UCSD-AML1 (cell line): ENCODE results near the gene NTRK2.

Experiments used
- DNase-seq: peaks from one replicate; lab custom pipeline; 2025; ENCODE audit not compliant: unreplicated experiment; lab: John Stamatoyannopoulos, UW

NTRK2 gene

DNA sequence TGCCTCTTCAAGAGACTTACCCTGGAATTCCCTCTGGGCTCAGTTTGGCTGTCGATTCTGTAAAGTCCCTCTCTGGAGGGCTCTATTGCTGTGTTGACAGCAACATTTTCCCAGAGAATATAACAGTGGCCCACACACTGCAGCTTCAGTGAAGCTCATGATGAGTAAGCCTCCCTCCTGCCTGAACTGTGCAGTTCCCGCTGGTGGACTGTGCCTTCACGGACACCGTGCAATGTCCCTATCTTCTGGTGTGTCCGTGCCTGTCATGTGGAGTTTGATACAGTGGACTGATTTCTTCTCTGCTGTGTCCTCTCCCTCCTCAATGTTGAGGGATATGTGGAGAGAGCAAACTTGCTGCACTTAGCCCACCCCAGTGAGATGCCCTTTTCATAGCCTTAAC, 109.0 kb downstream of the NTRK2 start:
- DNase-seq, result no peak

GRCh38 chr9:84779883-84780282, 110.4 kb downstream of the NTRK2 start:
- no peak for DNase-seq

- no peak for DNase-seq
These were observed 110.9 kb downstream of the NTRK2 start for GRCh38 chr9:84780385-84780784.

- DNase-seq, result no peak
These were observed 111.9 kb downstream of the NTRK2 start for GRCh38 chr9:84781458-84781857.

DNA sequence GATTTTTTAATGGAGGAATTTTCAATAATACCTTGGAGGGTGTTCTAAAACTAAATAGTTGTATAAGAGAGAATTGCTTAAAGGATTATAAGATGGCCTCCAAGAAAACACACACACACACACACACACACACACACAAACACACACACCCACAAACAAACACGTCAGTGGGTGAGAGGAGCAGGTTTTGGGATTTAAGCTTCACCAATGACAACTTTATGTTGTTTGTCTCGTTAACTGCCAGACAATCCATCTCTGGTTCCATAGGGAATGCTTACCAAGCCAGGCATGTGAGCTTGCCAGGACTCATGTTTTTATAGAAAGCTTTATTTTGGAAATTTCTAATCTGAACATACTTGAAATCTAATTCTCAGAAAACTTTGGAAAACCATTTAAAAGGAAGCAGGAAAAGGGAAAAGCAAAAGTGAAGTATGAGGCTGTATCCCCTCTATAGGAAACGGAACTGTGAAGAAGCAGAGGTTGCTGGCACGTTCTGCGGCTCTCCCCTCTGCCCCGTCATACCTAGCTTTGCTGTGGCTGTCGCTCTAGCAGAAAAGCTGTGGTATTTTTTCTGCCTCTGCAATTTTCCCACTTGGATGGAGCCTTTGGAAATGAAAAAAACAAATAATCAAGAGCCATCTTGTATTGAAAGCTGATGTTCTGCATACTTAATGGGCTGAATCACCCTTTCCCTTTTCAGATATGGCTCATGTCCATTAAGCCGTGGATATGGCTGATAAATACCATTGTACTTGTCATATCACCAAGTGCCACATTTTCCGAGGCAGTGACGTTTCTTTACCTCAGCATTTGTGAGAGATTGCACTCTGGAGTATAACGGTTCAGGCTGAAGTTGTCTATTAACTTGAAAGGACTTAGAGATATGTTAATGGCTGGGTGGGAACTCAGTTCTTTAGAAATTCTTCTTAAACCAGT, 112.7 kb downstream of the NTRK2 start:
- DNase-seq, result no peak

- DNase-seq, result no peak
These were observed 116.4 kb downstream of the NTRK2 start for GRCh38 chr9:84785792-84786547.

GRCh38 chr9:84788803-84789462, 119.4 kb downstream of the NTRK2 start:
- no peak for DNase-seq

DNA sequence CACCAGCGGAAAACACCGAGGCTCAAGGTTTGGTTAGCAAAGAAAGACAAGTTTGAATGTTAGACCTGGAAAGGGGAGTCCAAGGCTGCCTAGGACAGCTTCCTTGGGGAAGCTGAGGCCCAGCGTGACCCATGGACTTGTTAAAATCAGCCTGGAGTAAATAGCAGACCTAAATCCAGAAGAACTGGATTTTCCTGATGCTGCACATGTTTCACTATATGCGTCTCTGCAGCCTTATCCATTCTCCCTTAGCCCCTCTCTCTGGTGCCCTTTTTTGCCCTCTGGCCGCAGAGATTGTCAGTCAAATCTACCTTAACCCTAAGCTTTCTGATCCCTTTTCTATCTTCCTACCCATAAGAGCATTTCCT, 119.9 kb downstream of the NTRK2 start:
- no peak for DNase-seq

DNA sequence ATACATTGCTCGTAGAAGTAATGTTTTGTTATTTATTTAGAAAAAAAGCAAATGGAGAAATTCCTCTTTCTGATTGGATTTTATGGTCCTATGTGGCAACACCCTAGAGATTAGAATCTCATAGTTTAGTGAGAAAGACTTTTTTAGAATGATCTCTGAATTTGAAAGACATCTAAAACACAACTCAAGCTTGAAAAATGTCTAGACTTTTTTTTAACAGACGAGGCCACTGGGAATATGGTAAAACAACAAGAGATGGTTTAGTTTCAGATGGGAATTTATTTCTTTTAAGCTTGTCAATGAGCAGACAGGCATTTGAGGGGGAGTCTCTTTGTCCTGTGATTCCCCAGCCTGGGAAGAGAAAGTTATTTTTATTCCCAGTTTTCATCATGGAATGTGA, 122.1 kb downstream of the NTRK2 start:
- DNase-seq, result no peak

DNA sequence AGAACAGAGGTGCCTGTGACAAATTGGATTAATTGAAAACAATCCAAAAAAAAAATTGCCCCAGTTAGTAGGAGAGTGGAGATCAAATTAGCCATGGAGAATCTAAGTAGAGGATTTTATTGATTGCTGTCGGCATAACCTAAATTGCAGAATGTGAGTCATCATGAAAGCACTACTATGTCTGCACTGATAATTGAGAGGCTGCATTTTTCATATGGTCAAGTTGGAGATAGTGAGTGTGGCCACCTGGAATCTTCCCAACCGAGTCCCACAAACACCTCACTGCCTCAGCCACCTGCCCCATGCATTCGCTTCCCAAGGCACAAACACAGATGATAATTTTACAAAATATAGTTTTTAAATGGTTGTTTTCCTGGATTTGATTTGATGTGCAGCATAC, 123.7 kb downstream of the NTRK2 start:
- DNase-seq, result no peak

DNA sequence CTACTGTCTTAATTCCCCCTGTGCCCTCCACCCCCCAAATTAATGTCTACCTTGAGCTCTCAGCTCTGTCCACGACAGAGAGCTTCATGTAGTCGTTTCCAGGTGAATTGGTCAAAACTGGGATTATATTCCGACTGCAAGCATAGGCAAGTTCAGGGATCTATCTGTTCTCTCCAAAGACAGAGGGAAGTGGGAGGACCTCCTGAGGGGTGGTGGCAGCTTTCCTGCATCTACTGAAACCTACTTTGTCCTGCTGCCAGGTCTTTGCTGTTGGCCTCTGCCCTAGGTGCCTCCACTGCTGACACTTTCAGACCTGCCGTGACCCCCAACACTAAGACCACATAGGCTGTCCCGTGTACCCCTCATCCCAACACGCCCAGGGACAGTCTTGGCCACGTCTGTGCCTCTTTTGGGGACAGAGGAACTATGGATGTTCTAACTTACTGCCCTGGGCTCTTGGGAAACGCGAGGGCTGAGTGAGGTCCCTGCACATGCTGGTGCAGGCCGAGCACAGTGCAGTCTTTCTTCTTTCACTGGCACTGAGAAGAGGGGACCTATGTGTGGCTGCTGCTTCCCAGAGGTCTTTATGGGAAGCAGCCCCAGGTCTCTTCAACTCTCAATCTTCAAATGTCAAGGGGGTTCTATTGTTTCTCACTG, 125.6 kb downstream of the NTRK2 start:
- no peak for DNase-seq

GRCh38 chr9:84796404-84796803, 126.9 kb downstream of the NTRK2 start:
- no peak for DNase-seq

DNA sequence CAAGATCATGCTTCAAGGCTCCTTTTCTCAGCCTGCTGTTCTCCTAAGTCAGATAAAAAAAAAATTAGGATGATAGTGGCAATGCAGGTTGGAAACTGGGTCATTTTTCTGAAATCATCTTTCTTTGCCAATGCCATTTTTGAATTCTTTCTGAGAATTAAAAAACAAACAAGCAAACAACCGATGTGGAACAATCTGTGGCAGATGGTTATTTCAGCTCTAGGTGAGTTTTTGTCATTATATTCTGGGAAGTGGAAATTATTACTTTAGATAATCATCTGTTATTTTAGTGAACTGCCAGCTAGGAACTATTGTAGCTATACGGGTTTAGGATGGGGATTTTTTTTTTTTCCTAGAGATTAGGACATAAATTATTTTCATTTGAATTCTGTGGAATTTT, 129.7 kb downstream of the NTRK2 start:
- no peak for DNase-seq

DNA sequence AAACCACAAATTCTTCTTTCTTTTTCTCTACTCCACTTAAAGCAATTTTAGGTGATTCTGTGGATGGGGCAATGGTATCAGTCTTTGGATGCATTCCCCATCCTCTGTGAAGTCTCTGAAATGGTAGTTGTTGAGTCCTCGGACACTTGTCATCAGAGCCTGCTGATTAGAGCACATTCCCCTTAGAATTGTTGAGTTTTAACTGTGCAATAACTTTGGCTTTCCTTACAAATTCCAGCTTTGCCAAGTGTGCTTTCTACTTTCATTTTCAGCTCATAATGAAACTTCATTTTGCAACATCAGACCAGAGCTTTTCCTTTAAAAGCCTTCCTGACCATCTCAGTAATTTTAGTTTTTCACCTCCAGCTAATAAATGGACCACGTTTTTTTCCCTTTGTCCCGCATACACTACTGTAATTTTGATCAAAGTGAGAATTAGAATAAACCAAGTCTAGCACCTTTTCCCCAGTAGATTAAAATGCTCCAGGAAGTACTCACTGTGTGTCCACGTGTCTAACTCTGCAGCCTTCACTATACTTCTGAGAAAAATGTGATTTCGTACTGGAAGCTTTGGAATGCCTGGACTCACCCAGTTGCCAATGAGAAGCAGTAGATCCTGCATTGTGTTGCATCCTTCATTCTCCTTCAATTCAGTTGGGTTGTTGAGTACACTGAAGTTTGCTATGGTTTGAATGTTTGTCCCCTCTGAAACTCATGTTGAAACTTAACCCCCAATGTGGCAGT, 135.6 kb downstream of the NTRK2 start:
- DNase-seq, result no peak

DNA sequence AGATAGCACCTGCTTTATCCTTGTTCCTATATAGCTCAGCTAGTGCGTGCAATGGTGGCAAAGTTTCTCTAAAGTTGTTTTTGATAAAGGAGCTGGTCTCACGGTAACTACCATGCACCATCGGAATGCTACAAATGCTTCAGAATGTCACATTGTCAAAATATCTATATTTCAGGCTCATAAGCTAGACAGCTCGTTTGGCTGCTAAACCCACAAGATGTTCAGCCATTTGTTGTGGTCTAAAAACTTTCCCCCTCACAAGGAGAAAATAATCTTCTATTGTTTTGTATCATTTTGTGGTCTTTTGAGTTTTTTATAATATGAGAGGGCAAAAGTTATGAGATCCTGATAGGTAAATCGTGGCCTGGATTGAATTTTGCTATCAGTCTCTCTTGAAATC, 137.9 kb downstream of the NTRK2 start:
- no peak for DNase-seq

DNA sequence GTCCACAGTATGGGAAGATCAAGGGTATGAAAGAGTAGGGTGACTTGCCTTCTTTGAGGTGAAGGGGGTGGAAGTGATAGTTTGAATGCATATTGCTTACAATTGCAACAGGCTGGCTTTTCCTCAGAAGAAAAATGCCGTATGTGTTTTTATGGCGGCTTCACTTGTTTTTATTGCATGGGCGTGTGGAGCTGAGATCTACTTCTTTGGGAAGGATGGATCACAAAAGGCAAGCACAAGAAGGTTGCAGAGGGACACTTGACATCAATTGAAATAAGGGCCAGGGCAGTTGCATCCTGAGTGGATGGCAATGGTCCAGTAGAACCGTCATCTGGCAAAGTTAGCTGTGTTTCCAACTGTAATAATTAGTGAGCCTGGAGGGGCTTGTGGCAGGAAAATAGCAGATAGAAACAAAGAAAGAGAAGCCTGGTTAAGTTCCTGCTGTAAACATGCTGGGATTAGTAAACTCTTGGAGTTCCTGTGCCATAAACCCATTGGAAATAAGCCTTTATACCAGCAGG, 138.4 kb downstream of the NTRK2 start:
- no peak for DNase-seq

GRCh38 chr9:84808416-84808815, 138.9 kb downstream of the NTRK2 start:
- DNase-seq, result no peak

- no peak for DNase-seq
These were observed 141.7 kb downstream of the NTRK2 start for GRCh38 chr9:84811072-84811750.

- no peak for DNase-seq
These were observed 142.2 kb downstream of the NTRK2 start for GRCh38 chr9:84811751-84812074.

GRCh38 chr9:84812355-84812754, 142.8 kb downstream of the NTRK2 start:
- DNase-seq, result no peak
